ENCODE results near the gene NEDD4. TPM values are rescaled to one million over a fixed set of nuclear protein-coding genes. Genes with fewer than 3 reads are reported as not detected.
A peak's percentile ranks its signal among the peaks of the same experiment; 100 is the strongest.

NEDD4 gene
- total and polyA plus RNA-seq, 2 of the 4 experiments (the other 2 are of a cell fraction): 27.4 to 80.7 TPM

GRCh38 chr15:56042031-56042430 is 48.6 kb upstream of the NEDD4 start:
- intact Hi-C loops (cut with micrococcal nuclease) (no loop called here), dilution Hi-C loops (cut with HindIII; ENCODE audit: low sequenced_read_pairs, unreplicated experiment) (no loop called here), in situ Hi-C loops (cut with MboI; ENCODE audit: low sequenced_read_pairs) (no loop called here)
- H2AFZ ChIP-seq (replicated peaks; ENCODE audit: low read length, poor library complexity): no peak overlapping the region
- peak overlapping the region; percentile 99 for H2BK15ac ChIP-seq (ENCODE audit: low read depth, low read length)
- DNase-seq (peak; percentile 29), ATAC-seq (ENCODE audit: low read depth) (no peak)
- no peaks in the 10 kb centered on the region for H4K20me1 ChIP-seq (ENCODE audit: insufficient read depth, low read length)
- H3K9me3 ChIP-seq (ENCODE audit: control insufficient read depth, insufficient read depth, low read length): no peaks in the 10 kb centered on the region
- peak overlapping the region; percentile 27 to 58; a peak in 3 of 4 replicates for H4K8ac ChIP-seq (ENCODE audit: low read depth in 2 of 2, low read length in 2 of 2)
- H3K4me3 ChIP-seq (ENCODE audit: insufficient read depth, low read depth, low read length): no peak overlapping the region
- H4K91ac ChIP-seq (ENCODE audit: insufficient read depth, low read depth, low read length): peak overlapping the region; percentile 62
- H2AK5ac ChIP-seq (ENCODE audit: low read depth, low read length): peak overlapping the region; percentile 54; the same call in 1 of the 2 replicates
- peak overlapping the region; percentile 19; the same call in 1 of the 2 replicates for H3K56ac ChIP-seq (ENCODE audit: extremely low read depth, insufficient read depth, low read length)
- peak overlapping the region; percentile 33 for H4K5ac ChIP-seq (ENCODE audit: low read depth, low read length)
- peaks cover 18% of the 10 kb centered on the region for H3K9me1 ChIP-seq (ENCODE audit: insufficient read depth, low read length)
- no peak overlapping the region for H3K9ac ChIP-seq (ENCODE audit: low read depth, low read length)
- no peaks in the 10 kb centered on the region for H3K27me3 ChIP-seq (ENCODE audit: control insufficient read depth, insufficient read depth, low read length)
- peak overlapping the region; percentile 32; the same call in 1 of the 2 replicates for H3K27ac ChIP-seq (ENCODE audit: insufficient read depth, low read length)
- no peak overlapping the region for H3K4me2 ChIP-seq (ENCODE audit: low read depth, low read length)
- no CpG with 5 or more reads among the region's 1 CpG for WGBS, 2 experiments (ENCODE audit: extremely low coverage in 2 of 2, insufficient read length in 1 of 2)
- H2BK120ac ChIP-seq (ENCODE audit: low read depth, low read length): peak overlapping the region; percentile 99
- no TSS peak for BruUV-seq (replicated peaks)
- peak overlapping the region; percentile 84 for H3K18ac ChIP-seq (ENCODE audit: low read depth, low read length)
- no peaks in the 10 kb centered on the region for H3K36me3 ChIP-seq (ENCODE audit: control insufficient read depth, insufficient read depth, low read length)
- H3K79me1 ChIP-seq (ENCODE audit: low read depth in 1 of 2, low read length in 2 of 2): no peaks in the 10 kb centered on the region
- H2AK9ac ChIP-seq (replicated peaks; ENCODE audit: low read depth, low read length, poor library complexity): no peak overlapping the region
- peak overlapping the region; percentile 71; the same call in 1 of the 2 replicates for H3K23ac ChIP-seq (ENCODE audit: low read depth, low read length)
- H3K4me1 ChIP-seq (ENCODE audit: control insufficient read depth, insufficient read depth, low read length): peaks cover 16% of the 10 kb centered on the region
- peak overlapping the region; percentile 87 for H3K4ac ChIP-seq (ENCODE audit: low read depth, low read length)
- peak overlapping the region; percentile 39 for H2BK5ac ChIP-seq (ENCODE audit: low read depth, low read length, poor library complexity, severe bottlenecking)
- ChIA-PET CTCF (no interaction called here), POLR2A (ENCODE audit: unreplicated experiment) (no interaction called here)
- no peak for TF ChIP-seq CTCF (conservative IDR thresholded peaks at IDR 0.05; ENCODE audit: low read depth, low read length)
- no peak for TF ChIP-seq CEBPB (IDR thresholded peaks at IDR 0.05; ENCODE audit: low read depth, low read length)
- TF ChIP-seq RFX5 (IDR thresholded peaks at IDR 0.05; ENCODE audit: low read depth, low read length): no peak
- TF ChIP-seq NFE2L2 (IDR thresholded peaks at IDR 0.05; ENCODE audit: low read depth, low read length): no peak
- TF ChIP-seq, protein P1, sequence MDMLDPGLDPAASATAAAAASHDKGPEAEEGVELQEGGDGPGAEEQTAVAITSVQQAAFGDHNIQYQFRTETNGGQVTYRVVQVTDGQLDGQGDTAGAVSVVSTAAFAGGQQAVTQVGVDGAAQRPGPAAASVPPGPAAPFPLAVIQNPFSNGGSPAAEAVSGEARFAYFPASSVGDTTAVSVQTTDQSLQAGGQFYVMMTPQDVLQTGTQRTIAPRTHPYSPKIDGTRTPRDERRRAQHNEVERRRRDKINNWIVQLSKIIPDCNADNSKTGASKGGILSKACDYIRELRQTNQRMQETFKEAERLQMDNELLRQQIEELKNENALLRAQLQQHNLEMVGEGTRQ (IDR thresholded peaks at IDR 0.05; ENCODE audit: low read depth, low read length): no peak
- no peak for TF ChIP-seq ELK1 (IDR thresholded peaks at IDR 0.05; ENCODE audit: borderline replicate concordance, low read depth, low read length)
- TF ChIP-seq MAZ (IDR thresholded peaks at IDR 0.05; ENCODE audit: borderline replicate concordance, low read depth, low read length): no peak
- no peak for TF ChIP-seq BHLHE40 (IDR thresholded peaks at IDR 0.05; ENCODE audit: low read depth, low read length)
- peak overlapping the region; percentile 97 for H2BK20ac ChIP-seq (ENCODE audit: low read depth, low read length)
- peak overlapping the region; percentile 89 for H3K14ac ChIP-seq (replicated peaks; ENCODE audit: low read depth, low read length)

Measured in IMR-90 (cell line).